ENCODE measurements around the gene RABGGTA.

GRCh38 chr14:24252289-24253124 lies 18.9 kb downstream of the RABGGTA start:
- TF ChIP-seq CTCF (IDR thresholded peaks at IDR 0.05) (no peak), POLR2A (IDR thresholded peaks at IDR 0.05) (no peak)

Data from right lobe of liver (tissue), 4 donors.